ENCODE data around the gene PARP3.

GRCh38 chr3:51897391-51897790 is 44.8 kb upstream of the PARP3 start:
- TF ChIP-seq POLR2A (IDR thresholded peaks at IDR 0.05) = no peak
- no peak for TF ChIP-seq CTCF (IDR thresholded peaks at IDR 0.05)
